ENCODE measurements around the gene CNIH1. TPM values are rescaled to one million over a fixed set of nuclear protein-coding genes. Genes with fewer than 3 reads are reported as not detected.

CNIH1 gene
- total RNA-seq, 1 experiment from 2014 or later = 114 TPM

- Histone ChIP-seq H3K4me1 (replicated peaks; ENCODE audit: insufficient read depth) (no peaks in the 10 kb centered on the region), H3K9me3 (ENCODE audit: insufficient read depth, low read depth) (no peaks in the 10 kb centered on the region), H2AFZ (0 out of 2 replicates have a peak overlapping the region, but pooled peaks have one; percentile 46), H3K9me2 (ENCODE audit: insufficient read depth) (no peaks in the 10 kb centered on the region), H3K27ac (no peak overlapping the region), H3K79me2 (ENCODE audit: low read depth) (no peaks in the 10 kb centered on the region), H3K4me3 (no peak overlapping the region), H3K4me2 (no peak overlapping the region), H3K36me3 (ENCODE audit: low read depth) (no peaks in the 10 kb centered on the region), H3F3A (ENCODE audit: insufficient read depth, low read depth) (no peaks in the 10 kb centered on the region), H4K20me1 (ENCODE audit: insufficient read depth) (no peaks in the 10 kb centered on the region), H3K27me3 (ENCODE audit: insufficient read depth, low read depth) (no peaks in the 10 kb centered on the region)
- TF ChIP-seq CTCF (conservative IDR thresholded peaks at IDR 0.05) = no peak
- TF ChIP-seq EZH2 (IDR thresholded peaks at IDR 0.05; ENCODE audit: low read depth) = no peak
- no TSS peak for BruUV-seq (replicated peaks)
- ChIA-PET POLR2A (ENCODE audit: unreplicated experiment) (interaction anchor here (0.6 kb wide), 1 partner anchor 450 kb away, joined by 5 read pairs; no protein-coding TSS in a partner anchor), CTCF (no interaction called here)
- no peak for DNase-seq
- intact Hi-C loops (cut with micrococcal nuclease; ENCODE audit: unreplicated experiment) = no loop called here
These were observed 63.7 kb downstream of the CNIH1 start for GRCh38 chr14:54377501-54377900.

- H3K4me3 ChIP-seq = no peak overlapping the region
- H3K9me2 ChIP-seq (ENCODE audit: insufficient read depth) = no peaks in the 10 kb centered on the region
- no peak overlapping the region for H2AFZ ChIP-seq
- no peak overlapping the region for H3K27ac ChIP-seq
- no peaks in the 10 kb centered on the region for H3K36me3 ChIP-seq (ENCODE audit: low read depth)
- H3K27me3 ChIP-seq (ENCODE audit: insufficient read depth, low read depth) = no peaks in the 10 kb centered on the region
- no peak for DNase-seq
- H3K9me3 ChIP-seq (ENCODE audit: insufficient read depth, low read depth) = no peaks in the 10 kb centered on the region
- intact Hi-C loops (cut with micrococcal nuclease; ENCODE audit: unreplicated experiment) = no loop called here
- H4K20me1 ChIP-seq (ENCODE audit: insufficient read depth) = no peaks in the 10 kb centered on the region
- H3K79me2 ChIP-seq (ENCODE audit: low read depth) = no peaks in the 10 kb centered on the region
- no peaks in the 10 kb centered on the region for H3K4me1 ChIP-seq (replicated peaks; ENCODE audit: insufficient read depth)
- no peaks in the 10 kb centered on the region for H3F3A ChIP-seq (ENCODE audit: insufficient read depth, low read depth)
- POLR2A ChIA-PET (ENCODE audit: unreplicated experiment) = interaction anchor here (0.6 kb wide), 1 partner anchor 23 kb away, joined by 5 read pairs; the partner anchor contains the start of gene CDKN3
- CTCF ChIA-PET = no interaction called here
- BruUV-seq (replicated peaks) = no TSS peak
- no peak overlapping the region for H3K4me2 ChIP-seq
- TF ChIP-seq CTCF (conservative IDR thresholded peaks at IDR 0.05) = no peak
- TF ChIP-seq EZH2 (IDR thresholded peaks at IDR 0.05; ENCODE audit: low read depth) = no peak
These were observed 66.9 kb downstream of the CNIH1 start for GRCh38 chr14:54374117-54374884.

Other genes starting within 250 kb of the CNIH1 start
- 61.1 and 105 TPM in 2 replicates for gene CDKN3, start 44.4 kb downstream of the CNIH1 start, total RNA-seq (2021)
- 32.2 and 35.5 TPM in 2 replicates for gene GMFB, start 47.6 kb upstream of the CNIH1 start, total RNA-seq (2021)
- 10.3 and 11.3 TPM in 2 replicates for gene CGRRF1, start 68.5 kb upstream of the CNIH1 start, total RNA-seq (2021)
- 18.3 and 20.7 TPM in 2 replicates for gene SAMD4A, start 125.8 kb upstream of the CNIH1 start, total RNA-seq (2021)